Osteoblast (primary cell): ENCODE measurements around the gene ZC3H13. TPM values are rescaled to one million over a fixed set of nuclear protein-coding genes. Genes with fewer than 3 reads are reported as not detected.

Source experiments
- DNase-seq: peaks from one replicate; pipeline ENCODE4 v3.0.0; 2011; ENCODE audit warnings: low spot score, mixed read lengths; ENCODE audit not compliant: insufficient read length; ENCODE audit errors: missing footprints
- H2AFZ ChIP-seq: 2 replicates; pipeline ENCODE4 v1.6.0; 2011; ENCODE audit warnings: mild to moderate bottlenecking, low read length
- H3K27ac ChIP-seq: 2 replicates; pipeline ENCODE4 v1.5.1; 2011; ENCODE audit warnings: mild to moderate bottlenecking, low read depth, low read length, moderate library complexity
- H3K27me3 ChIP-seq: 2 replicates; pipeline ENCODE4 v1.6.0; 2012; ENCODE audit warnings: mild to moderate bottlenecking, control low read depth, inconsistent platforms, low read length, moderate library complexity; ENCODE audit not compliant: insufficient read depth
- H3K36me3 ChIP-seq: 2 replicates; pipeline ENCODE4 v1.5.1; 2011; ENCODE audit warnings: mild to moderate bottlenecking, low read length, control low read depth, moderate library complexity; ENCODE audit not compliant: insufficient read depth
- H3K4me1 ChIP-seq: 2 replicates; pipeline ENCODE4 v1.5.1; 2011; ENCODE audit warnings: mild to moderate bottlenecking, low read length, control low read depth, moderate library complexity; ENCODE audit not compliant: insufficient read depth
- H3K4me2 ChIP-seq: 2 replicates; pipeline ENCODE4 v1.6.0; 2011; ENCODE audit warnings: mild to moderate bottlenecking, low read length; ENCODE audit not compliant: insufficient read depth
- H3K4me3 ChIP-seq: fragments of 200-600 bp; sonication (generic); 3 replicates; pipeline ENCODE4 v1.5.1; 2012; ENCODE audit warnings: mild to moderate bottlenecking, low read length, inconsistent platforms; ENCODE audit not compliant: insufficient read depth
- H3K79me2 ChIP-seq: 2 replicates; pipeline ENCODE4 v1.6.0; 2012; ENCODE audit warnings: mild to moderate bottlenecking, low read length, control low read depth, inconsistent platforms; ENCODE audit not compliant: insufficient read depth
- H3K9me3 ChIP-seq: 2 replicates; pipeline ENCODE4 v1.5.1; 2011; ENCODE audit warnings: low read depth, low read length, control low read depth
- H4K20me1 ChIP-seq: 2 replicates; pipeline ENCODE4 v1.6.0; 2012; ENCODE audit warnings: mild to moderate bottlenecking, low read length, control low read depth; ENCODE audit not compliant: insufficient read depth
- total RNA-seq: library from RNA; depleted of rRNA; stranded (reverse); fragments of >200 nt; gene quantifications from 2 replicates; pipeline ENCODE4 v1.2.3, GENCODE V29; 2012
- TF ChIP-seq, protein P1 (sequence below): IDR thresholded peaks from 2 replicates; pipeline ENCODE4 v1.5.1; 2011; ENCODE audit warnings: mild to moderate bottlenecking, low read depth, low read length, moderate library complexity; ENCODE audit errors: extremely low read depth

ZC3H13 gene
- total RNA-seq, 1 donor: 19.5 TPM

- H3K36me3 ChIP-seq: no peaks in the 10 kb centered on the region
- no peak for DNase-seq
- H3K9me3 ChIP-seq: no peaks in the 10 kb centered on the region
- H3K27me3 ChIP-seq: peaks cover 57% of the 10 kb centered on the region
- H4K20me1 ChIP-seq: no peaks in the 10 kb centered on the region
- H3K4me1 ChIP-seq: no peaks in the 10 kb centered on the region
- TF ChIP-seq, protein P1, sequence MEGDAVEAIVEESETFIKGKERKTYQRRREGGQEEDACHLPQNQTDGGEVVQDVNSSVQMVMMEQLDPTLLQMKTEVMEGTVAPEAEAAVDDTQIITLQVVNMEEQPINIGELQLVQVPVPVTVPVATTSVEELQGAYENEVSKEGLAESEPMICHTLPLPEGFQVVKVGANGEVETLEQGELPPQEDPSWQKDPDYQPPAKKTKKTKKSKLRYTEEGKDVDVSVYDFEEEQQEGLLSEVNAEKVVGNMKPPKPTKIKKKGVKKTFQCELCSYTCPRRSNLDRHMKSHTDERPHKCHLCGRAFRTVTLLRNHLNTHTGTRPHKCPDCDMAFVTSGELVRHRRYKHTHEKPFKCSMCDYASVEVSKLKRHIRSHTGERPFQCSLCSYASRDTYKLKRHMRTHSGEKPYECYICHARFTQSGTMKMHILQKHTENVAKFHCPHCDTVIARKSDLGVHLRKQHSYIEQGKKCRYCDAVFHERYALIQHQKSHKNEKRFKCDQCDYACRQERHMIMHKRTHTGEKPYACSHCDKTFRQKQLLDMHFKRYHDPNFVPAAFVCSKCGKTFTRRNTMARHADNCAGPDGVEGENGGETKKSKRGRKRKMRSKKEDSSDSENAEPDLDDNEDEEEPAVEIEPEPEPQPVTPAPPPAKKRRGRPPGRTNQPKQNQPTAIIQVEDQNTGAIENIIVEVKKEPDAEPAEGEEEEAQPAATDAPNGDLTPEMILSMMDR: no peak
- H3K4me2 ChIP-seq: no peak overlapping the region
- H3K27ac ChIP-seq: no peak overlapping the region
- no peak overlapping the region for H3K4me3 ChIP-seq
- no peak overlapping the region for H2AFZ ChIP-seq
- no peaks in the 10 kb centered on the region for H3K79me2 ChIP-seq
Observed at GRCh38 chr13:45932676-45933075, 119.9 kb downstream of the ZC3H13 start.

DNA sequence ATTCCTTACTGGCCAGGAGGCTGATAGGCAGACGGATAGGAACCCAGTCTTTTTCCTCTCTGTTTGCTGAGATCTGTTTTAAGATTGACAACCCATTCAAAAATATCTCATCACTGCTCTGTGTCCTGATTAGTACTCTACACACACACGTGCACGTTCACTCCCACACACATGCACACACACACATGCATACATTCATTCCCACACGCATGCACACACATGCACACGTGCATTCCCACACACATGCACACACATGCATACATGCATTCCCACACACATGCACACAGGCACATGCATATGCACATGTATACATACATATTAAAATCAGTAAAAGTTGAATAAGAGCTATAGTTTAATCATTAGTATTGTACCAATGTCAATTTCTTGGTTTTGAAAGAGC, 120.4 kb downstream of the ZC3H13 start:
- Histone ChIP-seq H2AFZ (no peak overlapping the region), H3K4me2 (no peak overlapping the region), H3K27ac (no peak overlapping the region), H3K4me1 (no peaks in the 10 kb centered on the region), H3K4me3 (no peak overlapping the region), H3K36me3 (no peaks in the 10 kb centered on the region), H3K79me2 (no peaks in the 10 kb centered on the region), H3K27me3 (peaks cover 52% of the 10 kb centered on the region), H4K20me1 (no peaks in the 10 kb centered on the region), H3K9me3 (no peaks in the 10 kb centered on the region)
- no peak for DNase-seq
- TF ChIP-seq, protein P1: no peak

DNA sequence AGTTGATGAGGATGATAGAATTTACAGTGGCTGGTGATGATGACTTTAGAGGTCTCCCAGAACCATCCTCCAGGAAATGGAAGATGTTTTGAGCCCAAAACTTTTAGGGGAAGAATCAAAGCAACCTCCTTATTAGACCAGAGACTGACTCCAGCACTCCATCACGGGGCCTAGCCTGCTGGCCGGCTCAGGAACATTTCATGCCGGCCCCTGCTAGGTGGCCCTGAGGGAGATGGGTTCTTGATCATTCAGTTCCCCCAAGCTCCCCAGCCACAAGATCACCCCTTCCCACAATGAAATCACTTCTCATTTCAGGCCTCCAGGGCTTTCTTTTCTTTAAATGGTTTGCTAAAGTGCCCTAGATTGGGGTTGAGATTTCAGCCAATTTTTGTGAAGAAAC, 121.3 kb downstream of the ZC3H13 start:
- Histone ChIP-seq H3K79me2 (no peaks in the 10 kb centered on the region), H3K36me3 (no peaks in the 10 kb centered on the region), H3K4me1 (no peaks in the 10 kb centered on the region), H3K27ac (no peak overlapping the region), H2AFZ (no peak overlapping the region), H3K4me2 (no peak overlapping the region), H3K9me3 (no peaks in the 10 kb centered on the region), H3K27me3 (peaks cover 44% of the 10 kb centered on the region), H3K4me3 (no peak overlapping the region), H4K20me1 (no peaks in the 10 kb centered on the region)
- DNase-seq: no peak
- TF ChIP-seq, protein P1: no peak

DNA sequence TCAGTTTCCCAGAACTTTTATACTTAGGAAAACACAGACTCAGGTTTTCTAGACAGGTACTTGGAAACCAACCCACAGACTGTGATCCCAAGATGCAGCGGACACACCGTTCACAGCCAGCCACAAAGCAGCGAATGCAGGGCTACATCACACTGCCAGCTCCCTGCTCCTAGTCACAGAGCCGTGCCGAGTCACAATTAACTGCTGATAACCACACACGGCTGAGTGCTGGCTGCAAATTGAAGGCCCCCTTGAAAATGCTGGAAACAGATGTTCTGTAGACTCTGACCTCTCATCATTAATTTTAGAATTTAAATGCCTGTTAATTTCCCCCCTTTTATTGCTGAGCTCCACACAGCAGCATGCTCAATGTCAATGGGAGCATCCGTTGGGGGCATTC, 122.4 kb downstream of the ZC3H13 start:
- Histone ChIP-seq H3K9me3 (no peaks in the 10 kb centered on the region), H3K4me1 (no peaks in the 10 kb centered on the region), H3K4me3 (no peak overlapping the region), H3K4me2 (no peak overlapping the region), H3K36me3 (no peaks in the 10 kb centered on the region), H3K79me2 (no peaks in the 10 kb centered on the region), H2AFZ (no peak overlapping the region), H3K27me3 (peaks cover 33% of the 10 kb centered on the region), H3K27ac (no peak overlapping the region), H4K20me1 (no peaks in the 10 kb centered on the region)
- DNase-seq: no peak
- TF ChIP-seq, protein P1: no peak
